Measurements from ENCODE around the gene ZNF169.

- no peak for TF ChIP-seq CTCF (IDR thresholded peaks at IDR 0.05; ENCODE audit: extremely low read depth in 1 of 2, insufficient read depth in 1 of 2, low read depth in 1 of 2, low read length in 2 of 2)
- TF ChIP-seq POLR2AphosphoS5 (IDR thresholded peaks at IDR 0.05; ENCODE audit: insufficient read depth, low read depth, low read length): no peak
- no peak for TF ChIP-seq POLR2A (IDR thresholded peaks at IDR 0.05; ENCODE audit: low read depth, low read length)
Measured at GRCh38 chr9:94300470-94301301, 41.6 kb downstream of the ZNF169 start.

All from endothelial cell of umbilical vein (primary cell).